ENCODE data around the gene ZNF451.

ZNF451 gene

DNA sequence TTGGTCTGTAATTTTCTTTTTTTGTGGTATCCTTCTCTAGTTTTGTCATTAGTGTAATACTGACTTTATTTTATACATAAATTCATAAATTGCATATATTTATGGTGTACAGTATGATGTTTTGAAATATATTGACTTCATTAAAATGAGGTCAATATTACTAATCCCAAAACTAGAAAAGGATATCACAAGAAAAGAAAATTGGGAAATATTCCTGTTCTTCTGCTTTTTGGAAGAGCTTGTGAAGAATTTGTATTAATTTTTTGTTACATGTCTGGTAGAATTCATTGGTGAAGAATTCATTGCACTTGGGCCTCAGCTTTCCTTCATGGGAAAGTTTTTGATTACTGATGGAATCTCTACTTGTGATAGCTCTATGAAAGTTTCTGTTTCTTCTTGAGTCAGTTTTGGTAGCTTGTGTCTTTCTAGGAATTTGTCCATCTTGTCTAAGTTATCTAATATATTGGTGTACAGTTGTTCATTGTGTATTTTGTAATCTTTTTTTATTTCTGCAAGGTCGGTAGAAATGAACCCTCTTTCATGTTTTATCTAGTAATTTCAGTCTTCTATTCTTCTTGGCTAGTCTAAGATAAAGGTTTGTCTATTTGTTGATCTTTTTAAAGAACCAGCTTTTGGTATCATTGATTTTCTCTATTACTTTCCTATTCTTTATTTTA, 11.3 kb upstream of the ZNF451 start:
- Histone ChIP-seq H3K9ac (ENCODE audit: low read length) (no peak overlapping the region), H3K4me2 (ENCODE audit: low read depth, low read length, poor library complexity, severe bottlenecking) (no peak overlapping the region), H3K9me2 (replicated peaks; ENCODE audit: insufficient read depth, low read length) (no peaks in the 10 kb centered on the region), H3K36me3 (ENCODE audit: low read length) (peaks cover 6% of the 10 kb centered on the region), H3F3A (ENCODE audit: insufficient read depth) (no peaks in the 10 kb centered on the region), H3K4me3 (ENCODE audit: insufficient read depth, low read length, poor library complexity, severe bottlenecking) (no peak overlapping the region), H2AFZ (ENCODE audit: low read depth, low read length, severe bottlenecking) (no peak overlapping the region), H3K79me2 (ENCODE audit: insufficient read depth, low read length) (no peaks in the 10 kb centered on the region), H3K9me3 (ENCODE audit: insufficient read depth, low read length) (no peaks in the 10 kb centered on the region), H4K20me1 (ENCODE audit: low read depth, low read length) (no peaks in the 10 kb centered on the region), H3K27ac (ENCODE audit: low read depth, low read length) (no peak overlapping the region), H3K27me3 (ENCODE audit: low read length) (no peaks in the 10 kb centered on the region)
- TF ChIP-seq EZH2phosphoT487 (conservative IDR thresholded peaks at IDR 0.05; ENCODE audit: low read length) = no peak
- TF ChIP-seq, protein P1, sequence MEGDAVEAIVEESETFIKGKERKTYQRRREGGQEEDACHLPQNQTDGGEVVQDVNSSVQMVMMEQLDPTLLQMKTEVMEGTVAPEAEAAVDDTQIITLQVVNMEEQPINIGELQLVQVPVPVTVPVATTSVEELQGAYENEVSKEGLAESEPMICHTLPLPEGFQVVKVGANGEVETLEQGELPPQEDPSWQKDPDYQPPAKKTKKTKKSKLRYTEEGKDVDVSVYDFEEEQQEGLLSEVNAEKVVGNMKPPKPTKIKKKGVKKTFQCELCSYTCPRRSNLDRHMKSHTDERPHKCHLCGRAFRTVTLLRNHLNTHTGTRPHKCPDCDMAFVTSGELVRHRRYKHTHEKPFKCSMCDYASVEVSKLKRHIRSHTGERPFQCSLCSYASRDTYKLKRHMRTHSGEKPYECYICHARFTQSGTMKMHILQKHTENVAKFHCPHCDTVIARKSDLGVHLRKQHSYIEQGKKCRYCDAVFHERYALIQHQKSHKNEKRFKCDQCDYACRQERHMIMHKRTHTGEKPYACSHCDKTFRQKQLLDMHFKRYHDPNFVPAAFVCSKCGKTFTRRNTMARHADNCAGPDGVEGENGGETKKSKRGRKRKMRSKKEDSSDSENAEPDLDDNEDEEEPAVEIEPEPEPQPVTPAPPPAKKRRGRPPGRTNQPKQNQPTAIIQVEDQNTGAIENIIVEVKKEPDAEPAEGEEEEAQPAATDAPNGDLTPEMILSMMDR (IDR thresholded peaks at IDR 0.05; ENCODE audit: insufficient read depth, low read length, poor library complexity, severe bottlenecking) = no peak

DNA sequence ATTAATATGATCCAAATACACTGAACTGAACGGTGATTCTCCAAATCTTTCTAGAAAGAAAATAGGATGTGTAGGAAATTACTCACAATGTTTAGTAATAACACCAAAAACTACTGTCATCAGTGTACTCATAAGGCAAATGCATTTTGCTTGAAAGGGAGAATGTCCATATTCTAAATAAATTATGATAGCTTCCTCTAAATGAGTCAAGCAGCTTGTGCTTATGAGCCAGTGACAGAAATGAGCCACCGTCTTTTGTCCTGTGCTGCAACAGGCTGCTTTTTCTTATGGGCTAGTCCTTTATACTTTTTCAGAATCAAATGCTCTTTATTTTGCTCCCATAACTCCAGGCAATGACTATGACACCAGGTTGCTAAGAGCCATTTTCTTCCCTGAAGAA, 4.5 kb upstream of the ZNF451 start:
- Histone ChIP-seq H4K20me1 (ENCODE audit: low read depth, low read length) (no peaks in the 10 kb centered on the region), H3K36me3 (ENCODE audit: low read length) (no peaks in the 10 kb centered on the region), H3K27ac (ENCODE audit: low read depth, low read length) (no peak overlapping the region), H2AFZ (ENCODE audit: low read depth, low read length, severe bottlenecking) (no peak overlapping the region), H3K9ac (ENCODE audit: low read length) (no peak overlapping the region), H3K9me2 (replicated peaks; ENCODE audit: insufficient read depth, low read length) (no peaks in the 10 kb centered on the region), H3K4me3 (ENCODE audit: insufficient read depth, low read length, poor library complexity, severe bottlenecking) (no peak overlapping the region), H3F3A (ENCODE audit: insufficient read depth) (peaks cover 8% of the 10 kb centered on the region; the same call in 1 of the 2 replicates), H3K27me3 (ENCODE audit: low read length) (no peaks in the 10 kb centered on the region), H3K79me2 (ENCODE audit: insufficient read depth, low read length) (no peaks in the 10 kb centered on the region), H3K9me3 (ENCODE audit: insufficient read depth, low read length) (no peaks in the 10 kb centered on the region), H3K4me2 (ENCODE audit: low read depth, low read length, poor library complexity, severe bottlenecking) (no peak overlapping the region)
- TF ChIP-seq EZH2phosphoT487 (conservative IDR thresholded peaks at IDR 0.05; ENCODE audit: low read length) = no peak
- TF ChIP-seq, protein P1 (IDR thresholded peaks at IDR 0.05; ENCODE audit: insufficient read depth, low read length, poor library complexity, severe bottlenecking) = no peak

DNA sequence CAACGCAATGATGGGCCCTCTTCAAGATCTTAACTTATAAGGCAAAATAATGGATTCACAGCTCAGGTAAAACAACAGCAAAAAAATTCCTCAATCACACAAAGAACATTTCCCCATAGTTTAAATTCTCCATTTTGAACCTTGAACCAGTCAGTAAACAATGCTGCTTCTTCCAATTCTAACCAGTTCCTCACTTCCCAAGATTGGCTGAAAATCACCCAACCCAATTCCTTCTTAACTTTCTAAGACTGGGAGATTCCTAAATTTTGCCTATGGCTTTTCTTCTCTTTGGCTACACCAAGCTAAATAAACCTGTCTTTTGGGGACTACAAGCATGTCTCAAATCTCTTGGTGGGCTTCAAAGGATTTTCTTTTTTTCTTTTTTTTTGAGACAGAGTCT, 3.1 kb upstream of the ZNF451 start:
- peaks cover 8% of the 10 kb centered on the region; the same call in 1 of the 2 replicates for H3F3A ChIP-seq (ENCODE audit: insufficient read depth)
- H3K27me3 ChIP-seq (ENCODE audit: low read length) = no peaks in the 10 kb centered on the region
- no peak overlapping the region for H3K4me2 ChIP-seq (ENCODE audit: low read depth, low read length, poor library complexity, severe bottlenecking)
- H3K9ac ChIP-seq (ENCODE audit: low read length) = no peak overlapping the region
- H3K9me3 ChIP-seq (ENCODE audit: insufficient read depth, low read length) = no peaks in the 10 kb centered on the region
- no peak overlapping the region for H2AFZ ChIP-seq (ENCODE audit: low read depth, low read length, severe bottlenecking)
- TF ChIP-seq, protein P1 (IDR thresholded peaks at IDR 0.05; ENCODE audit: insufficient read depth, low read length, poor library complexity, severe bottlenecking) = no peak
- TF ChIP-seq EZH2phosphoT487 (conservative IDR thresholded peaks at IDR 0.05; ENCODE audit: low read length) = no peak
- no peaks in the 10 kb centered on the region for H3K9me2 ChIP-seq (replicated peaks; ENCODE audit: insufficient read depth, low read length)
- H3K79me2 ChIP-seq (ENCODE audit: insufficient read depth, low read length) = peaks cover 6% of the 10 kb centered on the region
- H3K27ac ChIP-seq (ENCODE audit: low read depth, low read length) = no peak overlapping the region
- peaks cover 5% of the 10 kb centered on the region for H4K20me1 ChIP-seq (ENCODE audit: low read depth, low read length)
- no peak overlapping the region for H3K4me3 ChIP-seq (ENCODE audit: insufficient read depth, low read length, poor library complexity, severe bottlenecking)
- H3K36me3 ChIP-seq (ENCODE audit: low read length) = peaks cover 5% of the 10 kb centered on the region

Data from SU-DHL-6 (cell line).